Measurements from ENCODE around the gene SCNN1B.
"Not testable (repeated sequence)": the region's sequence is repeated elsewhere in the genome, so short reads cannot be mapped to it uniquely, and the experiment has no call there.

Gene SCNN1B

GRCh38 chr16:23288726-23289512 lies 13.2 kb upstream of the SCNN1B start:
- DNase-seq: no peak

- DNase-seq: no peak
These were observed 11.7 kb upstream of the SCNN1B start for GRCh38 chr16:23290189-23291062.

GRCh38 chr16:23293016-23293415 lies 9.1 kb upstream of the SCNN1B start:
- DNase-seq: no peak

GRCh38 chr16:23294260-23294659 lies 7.8 kb upstream of the SCNN1B start:
- no peak for DNase-seq

DNA sequence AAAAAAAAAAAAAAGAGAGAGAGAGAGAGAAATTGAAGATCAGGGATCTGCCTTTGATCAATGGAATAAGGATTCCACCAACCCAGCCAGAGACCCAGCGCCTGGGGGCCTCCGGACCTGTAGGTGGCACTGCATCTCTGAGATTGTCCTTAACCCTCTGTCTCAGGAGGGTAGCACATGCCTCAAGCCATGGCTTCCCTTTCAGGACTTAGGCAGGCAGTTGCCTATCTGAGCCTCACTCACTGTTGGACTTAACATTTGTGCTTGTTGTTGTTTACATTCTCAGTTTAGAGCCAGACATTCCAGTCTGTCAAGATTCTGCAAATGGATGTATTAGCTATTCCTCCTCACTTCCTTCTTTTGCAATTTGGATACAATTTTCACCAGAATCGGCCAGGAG lies 5.1 kb upstream of the SCNN1B start:
- no peak for DNase-seq

DNA sequence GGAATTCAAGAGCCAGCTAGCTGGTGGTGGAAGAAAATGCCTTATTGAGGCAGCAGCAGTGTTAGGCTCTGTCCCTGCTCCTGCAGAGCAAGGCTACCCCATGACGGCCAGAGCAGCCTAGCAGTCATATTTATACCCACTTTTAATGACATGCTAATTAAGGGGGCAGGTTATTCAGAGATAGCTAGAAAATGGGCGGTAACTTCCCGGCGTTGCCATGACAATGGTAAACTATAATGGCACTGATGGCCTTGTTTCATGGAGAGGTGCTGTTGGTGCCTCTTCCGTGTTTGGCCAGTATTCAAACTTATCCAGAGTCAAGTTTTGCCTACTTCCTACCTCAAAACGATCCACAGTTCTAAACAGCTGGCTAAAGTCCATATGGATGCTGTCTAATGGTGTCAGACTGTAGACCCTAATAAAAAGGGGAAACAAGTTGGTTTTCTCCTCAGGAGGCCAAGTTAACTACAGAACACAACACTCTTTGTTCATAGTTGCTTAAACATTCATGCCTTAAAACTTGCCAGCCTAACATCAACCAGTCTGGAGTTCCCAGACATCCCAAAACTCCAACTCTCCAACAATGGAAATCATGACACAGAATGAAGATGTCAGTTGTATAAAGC lies 3.7 kb upstream of the SCNN1B start:
- DNase-seq: no peak

GRCh38 chr16:23299815-23300214 lies 2.3 kb upstream of the SCNN1B start:
- not testable (repeated sequence) for DNase-seq

- DNase-seq: no peak
These were observed 654 bp upstream of the SCNN1B start for GRCh38 chr16:23301251-23302044.

GRCh38 chr16:23303685-23304084 lies 1.6 kb downstream of the SCNN1B start:
- no peak for DNase-seq

- no peak for DNase-seq
These were observed 2.5 kb downstream of the SCNN1B start for GRCh38 chr16:23304620-23305019.

- DNase-seq: no peak
These were observed 4.3 kb downstream of the SCNN1B start for GRCh38 chr16:23306199-23307100.

DNA sequence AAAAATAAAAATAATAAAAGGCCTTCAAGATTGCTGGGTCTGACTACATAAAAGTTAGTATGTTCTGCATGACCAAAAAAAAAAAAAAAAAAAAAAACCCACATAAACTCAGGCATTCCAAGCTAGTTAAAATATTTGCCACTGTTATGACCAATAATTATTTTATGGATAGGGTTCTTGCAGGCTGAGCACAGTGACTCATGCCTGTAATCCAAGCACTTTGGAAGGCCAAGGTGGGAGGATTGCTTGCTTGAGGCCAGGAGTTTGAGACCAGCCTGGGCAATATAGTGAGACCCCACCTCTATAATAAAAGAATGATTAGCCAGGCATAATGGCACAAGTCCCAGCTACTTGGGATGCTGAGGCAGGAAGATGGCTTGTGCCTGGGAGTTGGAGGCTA lies 8.1 kb downstream of the SCNN1B start:
- DNase-seq: no peak

DNA sequence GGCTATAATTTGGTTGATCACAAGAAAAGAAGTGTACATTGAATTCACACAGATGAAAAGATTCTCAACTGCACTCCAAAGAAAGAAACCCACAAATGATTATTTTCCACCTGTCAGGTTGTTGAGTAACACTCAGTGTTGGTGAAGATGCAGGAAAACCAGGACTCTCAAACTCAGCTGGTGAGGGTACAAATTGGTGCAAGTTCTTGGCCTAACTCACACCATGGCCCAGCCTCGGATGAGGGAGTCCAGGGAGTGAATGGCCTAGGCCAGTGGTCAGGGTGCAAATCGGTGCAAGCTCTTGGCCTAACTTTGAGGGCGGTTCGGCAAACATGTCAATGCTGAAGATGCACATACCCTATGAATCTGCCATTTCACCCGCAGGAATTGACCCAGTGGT lies 8.6 kb downstream of the SCNN1B start:
- no peak for DNase-seq

DNA sequence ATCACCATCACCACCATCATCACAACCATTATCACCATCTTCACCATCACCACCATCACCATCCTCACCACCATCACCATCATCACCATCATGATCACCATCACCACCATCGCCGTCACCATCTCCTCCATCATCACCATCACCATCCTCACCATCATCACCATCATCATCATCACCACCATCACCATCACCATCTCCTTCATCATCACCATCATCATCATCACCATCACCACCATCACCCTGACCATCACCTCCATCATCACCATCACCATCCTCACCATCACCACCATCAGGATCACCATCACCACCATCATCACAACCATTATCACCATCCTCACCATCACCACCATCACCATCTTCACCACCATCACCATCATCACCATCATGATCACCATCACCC lies 14.1 kb downstream of the SCNN1B start:
- no peak for DNase-seq

DNA sequence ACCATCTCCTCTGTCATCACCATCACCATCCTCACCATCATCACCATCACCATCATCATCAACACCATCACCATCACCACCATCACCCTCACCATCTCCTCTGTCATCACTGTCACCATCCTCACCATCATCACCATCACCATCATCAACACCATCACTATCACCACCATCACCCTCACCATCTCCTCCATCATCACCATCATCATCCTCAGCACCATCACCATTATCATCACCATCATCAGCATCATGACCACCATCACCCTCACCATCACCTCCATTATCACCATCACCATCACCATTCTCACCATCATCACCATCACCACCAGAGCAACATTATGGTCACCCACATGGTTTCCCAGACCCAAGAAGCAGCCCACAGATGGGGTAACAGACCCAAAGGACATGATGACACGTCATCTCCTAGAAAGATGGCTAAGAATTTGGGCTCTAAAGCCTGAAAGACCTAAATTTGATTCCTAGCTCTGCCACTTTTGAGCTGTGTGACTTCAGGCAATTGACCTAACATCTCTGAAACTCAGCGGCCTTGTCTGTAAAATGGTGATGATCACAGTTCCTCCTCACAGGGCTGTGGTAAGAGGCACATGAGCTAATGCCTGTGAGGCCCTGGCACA lies 14.6 kb downstream of the SCNN1B start:
- DNase-seq: no peak

- peak; percentile 8 for DNase-seq
These were observed 15.2 kb downstream of the SCNN1B start for GRCh38 chr16:23317266-23317661.

- no peak for DNase-seq
These were observed 15.6 kb downstream of the SCNN1B start for GRCh38 chr16:23317751-23318150.

- DNase-seq: no peak
These were observed 16.5 kb downstream of the SCNN1B start for GRCh38 chr16:23318639-23319038.

DNA sequence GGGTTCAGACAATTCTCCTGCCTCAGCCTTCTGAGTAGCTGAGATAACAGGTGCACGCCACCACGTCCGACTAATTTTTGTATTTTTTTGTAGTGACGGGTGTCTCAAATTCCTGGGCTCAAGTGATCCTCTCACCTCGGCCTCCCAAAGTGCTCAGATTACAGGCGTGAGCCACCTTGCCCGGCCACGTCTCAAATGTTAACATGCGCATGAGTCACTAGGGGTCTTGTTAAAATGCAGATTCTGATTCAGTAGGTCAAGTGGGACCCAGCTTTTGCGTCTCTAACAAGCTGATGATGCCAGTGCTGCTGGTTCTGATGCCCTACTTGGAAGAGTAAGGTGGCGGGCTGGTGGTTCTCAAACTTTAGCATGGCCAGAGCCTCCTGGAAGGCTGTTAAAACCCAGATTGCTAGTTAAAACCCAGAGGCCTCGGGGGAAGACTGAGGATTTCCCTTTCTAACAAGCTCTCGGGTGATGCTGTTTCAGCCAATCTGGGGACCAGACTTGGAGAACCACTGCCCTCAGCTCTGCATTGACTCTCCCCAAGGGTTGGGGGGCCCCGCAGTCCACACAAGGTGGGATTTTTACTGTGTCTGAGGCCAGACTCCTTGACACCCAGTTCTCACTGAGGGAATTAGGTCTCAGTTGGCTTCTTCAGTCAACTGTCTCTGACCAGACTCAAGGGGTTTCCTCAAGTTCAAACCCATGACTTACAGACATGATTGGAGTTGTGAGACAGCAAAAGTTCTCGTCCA lies 17.9 kb downstream of the SCNN1B start:
- no peak for DNase-seq

DNA sequence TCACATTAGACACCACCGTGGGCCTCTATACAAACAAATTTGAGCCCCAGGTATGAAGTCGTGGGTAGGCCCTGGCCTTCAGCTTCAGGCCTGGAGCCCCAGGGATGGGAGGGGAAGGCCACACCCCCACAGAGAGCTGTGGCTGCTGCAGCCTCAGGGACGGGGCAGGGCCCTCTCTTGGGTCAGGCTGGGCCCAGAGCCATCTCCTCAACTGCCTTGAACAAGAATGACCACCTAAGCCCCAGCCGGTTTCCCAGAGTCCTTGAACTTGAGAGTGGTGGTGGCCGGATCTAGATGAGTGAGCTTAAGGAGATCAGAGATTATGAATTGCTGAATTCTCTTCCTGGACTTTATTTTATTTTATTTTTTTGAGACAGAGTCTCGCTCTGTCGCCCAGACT lies 18.6 kb downstream of the SCNN1B start:
- no peak for DNase-seq

All from SHP77 treated with DMSO at 0.1 percent for 48 hours (cell line).